Mesendoderm (in vitro differentiated cells): ENCODE data around the gene GPC4.
A peak's percentile ranks its signal among the peaks of the same experiment; 100 is the strongest.
"Not testable (repeated sequence)": the region's sequence is repeated elsewhere in the genome, so short reads cannot be mapped to it uniquely, and the experiment has no call there.

Experiments
- DNase-seq: peaks from one replicate; pipeline ENCODE4 v3.0.0; 2013
- H2AK5ac ChIP-seq: 2 replicates; pipeline ENCODE4 v1.6.1; 2013; ENCODE audit warnings: low read length, inconsistent platforms
- H2BK120ac ChIP-seq: 2 replicates; pipeline ENCODE4 v1.6.1; 2013; ENCODE audit warnings: low read depth, mild to moderate bottlenecking, low read length, moderate library complexity, mixed read lengths
- H2BK15ac ChIP-seq: replicated peaks from 2 replicates; pipeline ENCODE4 v1.6.1; 2013; ENCODE audit warnings: low read depth, mild to moderate bottlenecking, moderate library complexity
- H2BK5ac ChIP-seq: 2 replicates; pipeline ENCODE4 v1.6.1; 2013; ENCODE audit warnings: low read length, inconsistent platforms
- H3K18ac ChIP-seq: 2 replicates; pipeline ENCODE4 v1.6.1; 2013; ENCODE audit warnings: mild to moderate bottlenecking, low read length, mixed read lengths
- H3K23ac ChIP-seq: one replicate; pipeline ENCODE4 v1.6.1; 2013; ENCODE audit warnings: low read length
- H3K27ac ChIP-seq: 2 replicates; pipeline ENCODE4 v1.5.1; 2013; ENCODE audit warnings: low read depth, mild to moderate bottlenecking, inconsistent platforms, low read length, moderate library complexity
- H3K27me3 ChIP-seq: 2 replicates; pipeline ENCODE4 v1.6.1; 2013; ENCODE audit warnings: low read length, control low read depth, mild to moderate bottlenecking, inconsistent platforms; ENCODE audit not compliant: insufficient read depth, poor library complexity
- H3K36me3 ChIP-seq: 2 replicates; pipeline ENCODE4 v1.6.1; 2013; ENCODE audit warnings: low read length, inconsistent platforms; ENCODE audit not compliant: control insufficient read depth, insufficient read depth
- H3K4ac ChIP-seq: one replicate; pipeline ENCODE4 v1.6.1; 2013; ENCODE audit warnings: low read depth, mild to moderate bottlenecking, low read length, moderate library complexity
- H3K4me1 ChIP-seq: 2 replicates; pipeline ENCODE4 v1.6.1; 2013; ENCODE audit warnings: low read depth, low read length, inconsistent platforms; ENCODE audit not compliant: control insufficient read depth
- H3K4me2 ChIP-seq: 2 replicates; pipeline ENCODE4 v1.6.1; 2013; ENCODE audit warnings: low read length
- H3K4me3 ChIP-seq: 2 replicates; pipeline ENCODE4 v1.5.1; 2013; ENCODE audit warnings: mild to moderate bottlenecking, low read length
- H3K56ac ChIP-seq: one replicate; pipeline ENCODE4 v1.6.1; 2013; ENCODE audit warnings: low read length
- H3K79me1 ChIP-seq: 2 replicates; pipeline ENCODE4 v1.6.1; 2013; ENCODE audit warnings: low read length, inconsistent platforms
- H3K79me2 ChIP-seq: 2 replicates; pipeline ENCODE4 v1.6.1; 2013; ENCODE audit warnings: mild to moderate bottlenecking, low read length; ENCODE audit not compliant: control insufficient read depth, insufficient read depth
- H3K9ac ChIP-seq: 2 replicates; pipeline ENCODE4 v1.6.1; 2013; ENCODE audit warnings: low read length, inconsistent platforms
- H4K5ac ChIP-seq: one replicate; pipeline ENCODE4 v1.6.1; 2013; ENCODE audit warnings: low read length
- H4K8ac ChIP-seq: one replicate; pipeline ENCODE4 v1.6.1; 2013; ENCODE audit warnings: low read depth, mild to moderate bottlenecking, control low read depth, low read length, moderate library complexity
- WGBS: extraction: QIAGEN DNeasy Blood & Tissue Kit; methylation state at CpG from one replicate; pipeline ENCODE4 v1.1.7; 2013; ENCODE audit warnings: low lambda C conversion rate, missing lambda C conversion rate; ENCODE audit not compliant: insufficient coverage; ENCODE audit errors: extremely low coverage; 5-methylcytosine and 5-hydroxymethylcytosine counted together

Gene GPC4

DNA sequence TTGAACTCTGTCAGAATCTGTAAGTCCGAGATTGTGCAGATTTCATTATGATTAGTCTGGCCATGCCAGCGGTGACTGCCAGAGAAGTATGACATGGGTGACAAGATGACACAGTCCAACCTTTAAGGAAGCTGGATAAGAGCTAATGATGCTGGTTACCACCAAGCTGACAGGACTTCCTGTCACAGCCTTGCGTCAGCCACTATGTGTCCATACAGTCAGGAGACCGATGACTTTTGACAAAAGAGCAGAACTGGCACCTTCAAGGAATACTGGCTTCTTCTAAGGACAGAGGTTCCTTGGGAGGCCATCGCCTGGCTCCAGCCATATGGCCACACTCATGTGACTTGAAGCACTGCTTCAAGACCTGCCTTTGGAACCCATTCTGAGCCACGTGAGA is 129.9 kb downstream of the GPC4 start:
- no peak overlapping the region for H4K5ac ChIP-seq
- H3K4me2 ChIP-seq = no peak overlapping the region
- no peak overlapping the region for H3K18ac ChIP-seq
- no peaks in the 10 kb centered on the region for H3K4me1 ChIP-seq
- H3K9ac ChIP-seq = no peak overlapping the region
- no peak overlapping the region for H2BK5ac ChIP-seq
- no peak for DNase-seq
- WGBS = no CpG with 5 or more reads among the region's 6 CpGs
- no peaks in the 10 kb centered on the region for H3K27me3 ChIP-seq
- H2BK15ac ChIP-seq = no peak overlapping the region
- H3K4ac ChIP-seq = no peak overlapping the region
- H3K79me1 ChIP-seq = no peaks in the 10 kb centered on the region
- H3K23ac ChIP-seq = no peak overlapping the region
- no peak overlapping the region for H4K8ac ChIP-seq
- H3K4me3 ChIP-seq = no peak overlapping the region
- no peaks in the 10 kb centered on the region for H3K79me2 ChIP-seq
- no peak overlapping the region for H3K56ac ChIP-seq
- no peak overlapping the region for H2BK120ac ChIP-seq
- no peaks in the 10 kb centered on the region for H3K36me3 ChIP-seq
- H2AK5ac ChIP-seq = no peak overlapping the region
- H3K27ac ChIP-seq = no peak overlapping the region

DNA sequence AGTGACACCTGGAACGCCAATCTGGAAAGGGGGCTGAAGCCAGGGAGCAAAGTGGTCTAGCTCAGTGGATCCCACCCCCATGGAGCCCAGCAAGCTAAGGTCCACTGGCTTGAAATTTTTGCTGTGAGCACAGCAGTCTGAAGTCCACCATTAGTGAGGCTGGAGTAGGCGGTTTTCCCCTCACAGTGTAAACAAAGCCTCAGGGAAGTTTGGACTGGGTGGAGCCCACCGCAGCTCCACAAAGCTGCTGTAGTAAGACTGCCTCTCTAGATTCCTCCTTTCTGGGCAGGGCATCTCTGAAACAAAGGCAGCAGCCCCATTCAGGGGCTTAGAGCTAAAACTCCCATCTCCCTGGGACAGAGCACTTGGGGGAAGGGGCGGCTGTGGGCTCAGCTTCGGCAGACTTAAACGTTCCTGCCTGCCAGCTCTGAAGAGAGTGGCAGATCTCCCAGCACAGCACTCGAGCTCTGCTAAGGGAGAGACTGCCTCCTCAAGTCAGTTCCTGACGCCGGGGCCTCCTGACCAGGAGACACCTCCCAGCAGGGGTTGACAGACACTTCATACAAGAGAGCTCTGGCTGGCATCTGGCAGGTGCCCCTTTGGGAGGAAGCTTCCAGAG is 136.1 kb downstream of the GPC4 start:
- not testable (repeated sequence) for H3K36me3 ChIP-seq, H3K79me1 ChIP-seq, H2BK120ac ChIP-seq, H3K4me2 ChIP-seq, H2BK5ac ChIP-seq, DNase-seq, H4K5ac ChIP-seq, H3K4ac ChIP-seq, H3K4me1 ChIP-seq, H3K27me3 ChIP-seq, H2BK15ac ChIP-seq, H3K18ac ChIP-seq, H3K9ac ChIP-seq, H2AK5ac ChIP-seq, H3K56ac ChIP-seq, H4K8ac ChIP-seq, H3K23ac ChIP-seq, H3K27ac ChIP-seq, H3K4me3 ChIP-seq, H3K79me2 ChIP-seq
- no CpG with 5 or more reads among the region's 9 CpGs for WGBS

GRCh38 chrX:133273180-133273579 is 142.1 kb downstream of the GPC4 start:
- no peak for DNase-seq
- WGBS = no CpG with 5 or more reads among the region's 4 CpGs
- no peak overlapping the region for H3K4me3 ChIP-seq
- no peak overlapping the region for H4K8ac ChIP-seq
- H3K36me3 ChIP-seq = no peaks in the 10 kb centered on the region
- no peak overlapping the region for H2AK5ac ChIP-seq
- no peak overlapping the region for H3K18ac ChIP-seq
- no peaks in the 10 kb centered on the region for H3K79me1 ChIP-seq
- no peak overlapping the region for H2BK15ac ChIP-seq
- no peak overlapping the region for H3K56ac ChIP-seq
- H3K4me2 ChIP-seq = no peak overlapping the region
- no peaks in the 10 kb centered on the region for H3K4me1 ChIP-seq
- no peak overlapping the region for H3K9ac ChIP-seq
- H3K23ac ChIP-seq = no peak overlapping the region
- no peak overlapping the region for H4K5ac ChIP-seq
- no peaks in the 10 kb centered on the region for H3K79me2 ChIP-seq
- no peak overlapping the region for H2BK5ac ChIP-seq
- H2BK120ac ChIP-seq = no peak overlapping the region
- H3K27me3 ChIP-seq = no peaks in the 10 kb centered on the region
- no peak overlapping the region for H3K4ac ChIP-seq
- H3K27ac ChIP-seq = no peak overlapping the region

DNA sequence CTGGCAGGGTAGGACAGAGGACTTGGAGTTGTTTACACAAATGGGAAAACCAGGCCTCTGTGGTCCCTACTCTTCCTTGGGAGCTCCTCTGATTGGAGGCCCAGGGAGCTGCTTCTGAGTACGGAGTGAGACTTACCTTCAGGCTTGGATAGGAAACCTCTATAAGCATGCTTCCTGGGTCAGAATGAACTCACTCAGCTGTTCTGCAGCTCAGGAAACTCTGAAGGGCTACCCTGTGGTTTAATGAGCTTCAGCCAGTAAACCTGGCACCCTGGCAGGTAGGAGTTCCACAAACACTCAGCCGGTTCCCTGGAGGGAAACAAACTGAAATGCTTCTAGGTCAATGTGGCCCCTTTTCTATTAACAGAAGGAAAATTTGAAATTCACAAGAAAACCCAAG is 146.1 kb downstream of the GPC4 start:
- no peak overlapping the region for H3K18ac ChIP-seq
- H3K79me2 ChIP-seq = no peaks in the 10 kb centered on the region
- H2BK5ac ChIP-seq = no peak overlapping the region
- no peaks in the 10 kb centered on the region for H3K36me3 ChIP-seq
- no peaks in the 10 kb centered on the region for H3K79me1 ChIP-seq
- H2AK5ac ChIP-seq = no peak overlapping the region
- no peak overlapping the region for H3K27ac ChIP-seq
- H4K8ac ChIP-seq = no peak overlapping the region
- H3K56ac ChIP-seq = no peak overlapping the region
- no peak overlapping the region for H2BK15ac ChIP-seq
- no peak overlapping the region for H3K9ac ChIP-seq
- H3K4me3 ChIP-seq = no peak overlapping the region
- no peaks in the 10 kb centered on the region for H3K27me3 ChIP-seq
- H3K4ac ChIP-seq = no peak overlapping the region
- no peak for DNase-seq
- H3K4me2 ChIP-seq = no peak overlapping the region
- no CpG with 5 or more reads among the region's 2 CpGs for WGBS
- H4K5ac ChIP-seq = no peak overlapping the region
- no peaks in the 10 kb centered on the region for H3K4me1 ChIP-seq
- no peak overlapping the region for H3K23ac ChIP-seq
- no peak overlapping the region for H2BK120ac ChIP-seq

DNA sequence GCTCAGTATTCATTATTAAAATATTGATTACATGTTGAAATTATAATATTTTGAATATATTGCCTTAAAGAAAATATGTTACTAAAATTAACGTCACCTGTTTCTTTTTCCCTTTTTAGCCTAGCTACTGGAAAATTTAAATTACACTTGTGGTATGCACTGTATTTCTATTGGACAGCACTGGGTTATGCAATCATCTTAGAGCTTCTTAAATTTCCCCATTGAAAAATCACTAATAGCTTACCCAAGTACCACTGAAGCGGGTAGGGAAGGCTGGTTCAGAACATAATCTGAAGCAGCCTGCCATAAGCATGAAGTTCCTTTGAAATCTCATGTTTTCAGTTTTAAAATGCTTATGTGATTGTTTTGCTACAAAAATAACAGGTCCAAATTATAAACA is 147.7 kb downstream of the GPC4 start:
- Histone ChIP-seq H2BK5ac (no peak overlapping the region), H3K23ac (no peak overlapping the region), H2AK5ac (no peak overlapping the region), H3K79me2 (no peaks in the 10 kb centered on the region), H3K79me1 (no peaks in the 10 kb centered on the region), H3K4ac (no peak overlapping the region), H4K8ac (no peak overlapping the region), H3K4me3 (no peak overlapping the region), H2BK15ac (no peak overlapping the region), H2BK120ac (no peak overlapping the region), H3K27me3 (no peaks in the 10 kb centered on the region), H3K27ac (no peak overlapping the region), H3K4me1 (no peaks in the 10 kb centered on the region), H3K4me2 (no peak overlapping the region), H3K9ac (no peak overlapping the region), H3K18ac (no peak overlapping the region), H3K56ac (no peak overlapping the region), H4K5ac (no peak overlapping the region), H3K36me3 (no peaks in the 10 kb centered on the region)
- DNase-seq = no peak
- WGBS = no CpG with 5 or more reads among the region's 2 CpGs

DNA sequence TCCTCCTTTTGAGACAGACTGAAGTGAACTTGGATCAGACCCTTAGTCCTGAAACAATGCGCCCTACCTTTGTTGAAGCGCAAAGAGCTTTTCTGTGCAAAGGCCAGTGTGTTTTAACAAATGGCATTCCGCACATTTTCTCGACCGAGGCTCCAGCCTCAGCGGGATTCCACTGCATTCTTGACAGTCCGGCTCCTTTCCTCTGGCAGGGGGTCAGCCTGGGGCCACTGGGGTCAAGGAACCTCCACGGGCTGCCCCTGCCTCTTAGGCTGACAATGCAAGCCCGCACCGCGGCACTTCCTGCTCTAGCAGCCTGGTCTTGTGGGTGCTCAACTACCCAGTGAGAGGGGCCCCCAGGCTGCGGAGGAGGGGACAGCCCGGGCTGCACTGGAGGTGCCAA is 150.0 kb downstream of the GPC4 start:
- no peak overlapping the region for H3K9ac ChIP-seq
- H3K36me3 ChIP-seq = no peaks in the 10 kb centered on the region
- no peaks in the 10 kb centered on the region for H3K79me1 ChIP-seq
- no peak overlapping the region for H2AK5ac ChIP-seq
- H4K5ac ChIP-seq = no peak overlapping the region
- no peak overlapping the region for H2BK120ac ChIP-seq
- peak overlapping the region; percentile 57 for H3K27ac ChIP-seq
- H3K4me2 ChIP-seq = no peak overlapping the region
- H2BK5ac ChIP-seq = no peak overlapping the region
- peak; percentile 94 for DNase-seq
- H3K4me3 ChIP-seq = no peak overlapping the region
- H3K79me2 ChIP-seq = no peaks in the 10 kb centered on the region
- peak overlapping the region; percentile 66 for H4K8ac ChIP-seq
- H3K23ac ChIP-seq = no peak overlapping the region
- no peak overlapping the region for H2BK15ac ChIP-seq
- H3K4me1 ChIP-seq = no peaks in the 10 kb centered on the region
- WGBS = no CpG with 5 or more reads among the region's 13 CpGs
- no peak overlapping the region for H3K56ac ChIP-seq
- peak overlapping the region; percentile 75 for H3K18ac ChIP-seq
- no peaks in the 10 kb centered on the region for H3K27me3 ChIP-seq
- H3K4ac ChIP-seq = no peak overlapping the region
